Measurements from ENCODE around the gene CENATAC.

GRCh38 chr11:118997627-118998387 is at the start of gene CENATAC:
- TF ChIP-seq CTCF (IDR thresholded peaks at IDR 0.05) (no peak), POLR2A (IDR thresholded peaks at IDR 0.05) (peak in 1 of 2 donors; percentile 87)

Measured in thyroid gland (tissue), 4 donors.